ENCODE measurements around the gene RBM19. TPM values are rescaled to one million over a fixed set of nuclear protein-coding genes. Genes with fewer than 3 reads are reported as not detected.

RBM19 gene
- total RNA-seq, 1 experiment from 2014 or later: 61.7 TPM

DNA sequence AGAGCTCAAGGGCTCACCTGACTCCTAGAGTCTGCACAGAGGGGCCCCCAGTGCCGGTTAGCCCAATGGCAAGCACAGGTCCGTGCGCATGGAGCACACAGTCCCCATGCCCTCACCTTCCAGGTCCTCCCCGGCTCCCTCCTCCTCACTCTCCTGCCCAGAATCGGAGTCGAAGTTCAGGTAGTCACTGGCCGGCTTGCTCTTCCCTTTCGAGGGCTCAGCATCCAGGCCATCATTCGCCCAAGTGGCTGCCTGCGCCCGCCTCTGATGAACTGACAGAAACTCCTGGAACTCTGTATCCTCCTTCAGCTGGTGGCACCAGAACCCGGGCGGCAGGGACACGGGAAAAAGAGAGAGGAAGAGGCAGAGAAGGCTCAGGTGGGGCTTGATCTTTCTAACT is 7.0 kb downstream of the RBM19 start:
- DNase-seq: no peak
- ChIA-PET POLR2A (ENCODE audit: unreplicated experiment) (no interaction called here), CTCF (no interaction called here)
- H3K4me3 ChIP-seq (ENCODE audit: low read length): no peak overlapping the region
- H3K9ac ChIP-seq (ENCODE audit: low read length): no peak overlapping the region
- no peak overlapping the region for H3K27ac ChIP-seq (ENCODE audit: low read length)
- H3K79me2 ChIP-seq (ENCODE audit: low read length): peaks cover 19% of the 10 kb centered on the region
- H3K4me2 ChIP-seq (ENCODE audit: low read length): no peak overlapping the region
- H3K9me3 ChIP-seq (ENCODE audit: low read length): no peaks in the 10 kb centered on the region
- no peaks in the 10 kb centered on the region for H3F3A ChIP-seq (ENCODE audit: low read length, unreplicated experiment)
- H3K4me1 ChIP-seq (ENCODE audit: insufficient read depth, low read length): peaks cover 5% of the 10 kb centered on the region; the same call in 1 of the 2 replicates
- peaks cover 57% of the 10 kb centered on the region for H3K36me3 ChIP-seq (ENCODE audit: low read depth, low read length)
- H3K27me3 ChIP-seq (ENCODE audit: low read length): no peaks in the 10 kb centered on the region
- H4K20me1 ChIP-seq (ENCODE audit: low read length): no peaks in the 10 kb centered on the region
- ATAC-seq: no peak
- H2AFZ ChIP-seq (ENCODE audit: low read length): no peak overlapping the region
- intact Hi-C loops (cut with micrococcal nuclease): no loop called here
- no peaks in the 10 kb centered on the region for H3K9me2 ChIP-seq (replicated peaks; ENCODE audit: low read length)
- no peak for TF ChIP-seq EZH2phosphoT487 (IDR thresholded peaks at IDR 0.05; ENCODE audit: borderline replicate concordance, low read length)
- TF ChIP-seq, protein P1, sequence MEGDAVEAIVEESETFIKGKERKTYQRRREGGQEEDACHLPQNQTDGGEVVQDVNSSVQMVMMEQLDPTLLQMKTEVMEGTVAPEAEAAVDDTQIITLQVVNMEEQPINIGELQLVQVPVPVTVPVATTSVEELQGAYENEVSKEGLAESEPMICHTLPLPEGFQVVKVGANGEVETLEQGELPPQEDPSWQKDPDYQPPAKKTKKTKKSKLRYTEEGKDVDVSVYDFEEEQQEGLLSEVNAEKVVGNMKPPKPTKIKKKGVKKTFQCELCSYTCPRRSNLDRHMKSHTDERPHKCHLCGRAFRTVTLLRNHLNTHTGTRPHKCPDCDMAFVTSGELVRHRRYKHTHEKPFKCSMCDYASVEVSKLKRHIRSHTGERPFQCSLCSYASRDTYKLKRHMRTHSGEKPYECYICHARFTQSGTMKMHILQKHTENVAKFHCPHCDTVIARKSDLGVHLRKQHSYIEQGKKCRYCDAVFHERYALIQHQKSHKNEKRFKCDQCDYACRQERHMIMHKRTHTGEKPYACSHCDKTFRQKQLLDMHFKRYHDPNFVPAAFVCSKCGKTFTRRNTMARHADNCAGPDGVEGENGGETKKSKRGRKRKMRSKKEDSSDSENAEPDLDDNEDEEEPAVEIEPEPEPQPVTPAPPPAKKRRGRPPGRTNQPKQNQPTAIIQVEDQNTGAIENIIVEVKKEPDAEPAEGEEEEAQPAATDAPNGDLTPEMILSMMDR (conservative IDR thresholded peaks at IDR 0.05; ENCODE audit: low read depth, low read length): no peak
- no peak for TF ChIP-seq EZH2 (IDR thresholded peaks at IDR 0.05; ENCODE audit: low read length, unreplicated experiment)
- no TSS peak for BruUV-seq (replicated peaks)

GRCh38 chr12:113958108-113958507 is 8.0 kb downstream of the RBM19 start:
- TF ChIP-seq EZH2phosphoT487 (IDR thresholded peaks at IDR 0.05; ENCODE audit: borderline replicate concordance, low read length) (no peak), EZH2 (IDR thresholded peaks at IDR 0.05; ENCODE audit: low read length, unreplicated experiment) (no peak)
- TF ChIP-seq, protein P1 (conservative IDR thresholded peaks at IDR 0.05; ENCODE audit: low read depth, low read length): no peak
- ChIA-PET POLR2A (ENCODE audit: unreplicated experiment) (no interaction called here), CTCF (no interaction called here)
- Histone ChIP-seq H3K4me3 (ENCODE audit: low read length) (no peak overlapping the region), H3K27ac (ENCODE audit: low read length) (no peak overlapping the region), H3K4me2 (ENCODE audit: low read length) (no peak overlapping the region), H3K9me3 (ENCODE audit: low read length) (no peaks in the 10 kb centered on the region), H3K27me3 (ENCODE audit: low read length) (no peaks in the 10 kb centered on the region), H3K36me3 (ENCODE audit: low read depth, low read length) (peaks cover 64% of the 10 kb centered on the region), H3K79me2 (ENCODE audit: low read length) (peaks cover 9% of the 10 kb centered on the region), H3K9me2 (replicated peaks; ENCODE audit: low read length) (no peaks in the 10 kb centered on the region), H2AFZ (ENCODE audit: low read length) (no peak overlapping the region), H3K9ac (ENCODE audit: low read length) (no peak overlapping the region), H3K4me1 (ENCODE audit: insufficient read depth, low read length) (no peaks in the 10 kb centered on the region), H4K20me1 (ENCODE audit: low read length) (no peaks in the 10 kb centered on the region), H3F3A (ENCODE audit: low read length, unreplicated experiment) (no peaks in the 10 kb centered on the region)
- intact Hi-C loops (cut with micrococcal nuclease): no loop called here
- no TSS peak for BruUV-seq (replicated peaks)
- DNase-seq (no peak), ATAC-seq (no peak)

DNA sequence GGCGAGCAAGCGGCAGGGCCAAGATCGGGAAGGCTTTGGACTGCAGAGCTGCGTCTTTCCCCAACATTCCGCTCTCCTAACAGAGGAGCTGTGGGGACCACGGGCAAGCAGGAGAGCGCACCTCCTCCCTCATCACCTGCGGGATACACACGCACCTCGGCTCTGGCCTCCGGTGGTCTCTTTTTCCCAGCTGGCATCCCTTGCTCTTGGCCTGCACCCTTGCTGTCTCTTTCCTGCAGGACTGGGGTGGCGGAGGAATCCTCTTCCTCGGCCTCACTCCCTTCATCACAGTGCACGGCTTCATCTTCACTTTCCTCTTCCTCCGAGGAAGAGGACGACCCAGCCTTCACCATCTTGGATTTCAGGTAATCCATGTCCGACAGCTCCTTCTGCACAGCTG is 8.5 kb downstream of the RBM19 start:
- H4K20me1 ChIP-seq (ENCODE audit: low read length): no peaks in the 10 kb centered on the region
- CTCF ChIA-PET: no interaction called here
- no peak for ATAC-seq
- no peak overlapping the region for H3K9ac ChIP-seq (ENCODE audit: low read length)
- TF ChIP-seq EZH2phosphoT487 (IDR thresholded peaks at IDR 0.05; ENCODE audit: borderline replicate concordance, low read length): no peak
- no peak overlapping the region for H3K4me2 ChIP-seq (ENCODE audit: low read length)
- no peaks in the 10 kb centered on the region for H3K9me2 ChIP-seq (replicated peaks; ENCODE audit: low read length)
- no peaks in the 10 kb centered on the region for H3K9me3 ChIP-seq (ENCODE audit: low read length)
- no peak overlapping the region for H3K27ac ChIP-seq (ENCODE audit: low read length)
- POLR2A ChIA-PET (ENCODE audit: unreplicated experiment): no interaction called here
- H2AFZ ChIP-seq (ENCODE audit: low read length): no peak overlapping the region
- intact Hi-C loops (cut with micrococcal nuclease): no loop called here
- 0 out of 2 replicates have a peak, but pooled peaks cover 4% of the 10 kb centered on the region for H3K79me2 ChIP-seq (ENCODE audit: low read length)
- no peaks in the 10 kb centered on the region for H3K4me1 ChIP-seq (ENCODE audit: insufficient read depth, low read length)
- no peak for DNase-seq
- no peaks in the 10 kb centered on the region for H3F3A ChIP-seq (ENCODE audit: low read length, unreplicated experiment)
- BruUV-seq (replicated peaks): no TSS peak
- no peak overlapping the region for H3K4me3 ChIP-seq (ENCODE audit: low read length)
- peaks cover 69% of the 10 kb centered on the region for H3K36me3 ChIP-seq (ENCODE audit: low read depth, low read length)
- H3K27me3 ChIP-seq (ENCODE audit: low read length): no peaks in the 10 kb centered on the region

All from PC-3 (cell line).